Type B pancreatic cell (in vitro differentiated cells): Measurements from ENCODE around the gene SH3RF2. TPM values are rescaled to one million over a fixed set of nuclear protein-coding genes. Genes with fewer than 3 reads are reported as not detected.
A peak's percentile ranks its signal among the peaks of the same experiment; 100 is the strongest.

Source experiments
- DNase-seq: peaks from one replicate; pipeline ENCODE4 v3.0.0; 2021; ENCODE audit warnings: mixed read lengths; ENCODE audit not compliant: unreplicated experiment; ENCODE audit errors: extremely low spot score
- H3K27ac Mint-ChIP-seq: 2 replicates; pipeline ENCODE4 v1.8.0; 2021; ENCODE audit warnings: mild to moderate bottlenecking, mixed read lengths
- H3K27me3 Mint-ChIP-seq: 2 replicates; pipeline ENCODE4 v1.8.0; 2021; ENCODE audit warnings: mixed read lengths
- H3K36me3 Mint-ChIP-seq: 2 replicates; pipeline ENCODE4 v1.8.0; 2021; ENCODE audit warnings: mixed read lengths
- H3K4me1 Mint-ChIP-seq: one replicate; pipeline ENCODE4 v1.8.0; 2021; ENCODE audit warnings: mixed read lengths; ENCODE audit not compliant: unreplicated experiment
- H3K4me3 Mint-ChIP-seq: 2 replicates; pipeline ENCODE4 v1.8.0; 2021; ENCODE audit warnings: mild to moderate bottlenecking, mixed read lengths
- H3K9me3 Mint-ChIP-seq: 2 replicates; pipeline ENCODE4 v1.8.0; 2021; ENCODE audit warnings: mixed read lengths
- CTCF ChIP-seq: fragments of 200-600 bp; sonication (generic); conservative IDR thresholded peaks from 2 replicates; pipeline ENCODE4 v1.5.0; 2021; ENCODE audit warnings: antibody characterized with exemption, mild to moderate bottlenecking
- total RNA-seq: library from RNA; stranded (reverse); gene quantifications from 2 replicates; pipeline ENCODE4 v1.2.1, GENCODE V29; 2021; ENCODE audit warnings: low replicate concordance

Gene SH3RF2
- total RNA-seq, 1 donor from 2014 or later = 11.2 TPM

GRCh38 chr5:145908206-145908960 is 28.0 kb upstream of the SH3RF2 start:
- no peaks in the 10 kb centered on the region for H3K4me1 Mint-ChIP-seq
- TF ChIP-seq CTCF = peak; percentile 22
- no peak for DNase-seq
- H3K9me3 Mint-ChIP-seq = no peaks in the 10 kb centered on the region
- no peaks in the 10 kb centered on the region for H3K36me3 Mint-ChIP-seq
- H3K4me3 Mint-ChIP-seq = no peak overlapping the region
- H3K27ac Mint-ChIP-seq = no peak overlapping the region
- peaks cover 6% of the 10 kb centered on the region for H3K27me3 Mint-ChIP-seq

GRCh38 chr5:145911164-145911563 is 25.2 kb upstream of the SH3RF2 start:
- H3K4me3 Mint-ChIP-seq = no peak overlapping the region
- H3K27me3 Mint-ChIP-seq = peaks cover 6% of the 10 kb centered on the region
- peaks cover 4% of the 10 kb centered on the region for H3K4me1 Mint-ChIP-seq
- TF ChIP-seq CTCF = no peak
- H3K27ac Mint-ChIP-seq = no peak overlapping the region
- DNase-seq = no peak
- no peaks in the 10 kb centered on the region for H3K36me3 Mint-ChIP-seq
- H3K9me3 Mint-ChIP-seq = no peaks in the 10 kb centered on the region

GRCh38 chr5:145912019-145912418 is 24.4 kb upstream of the SH3RF2 start:
- H3K27ac Mint-ChIP-seq = no peak overlapping the region
- H3K4me3 Mint-ChIP-seq = no peak overlapping the region
- no peaks in the 10 kb centered on the region for H3K27me3 Mint-ChIP-seq
- peaks cover 10% of the 10 kb centered on the region for H3K4me1 Mint-ChIP-seq
- DNase-seq = no peak
- no peak for TF ChIP-seq CTCF
- H3K9me3 Mint-ChIP-seq = no peaks in the 10 kb centered on the region
- no peaks in the 10 kb centered on the region for H3K36me3 Mint-ChIP-seq

GRCh38 chr5:145912594-145912993 is 23.8 kb upstream of the SH3RF2 start:
- Mint-ChIP-seq H3K27ac (no peak overlapping the region), H3K36me3 (no peaks in the 10 kb centered on the region), H3K9me3 (no peaks in the 10 kb centered on the region), H3K27me3 (no peaks in the 10 kb centered on the region), H3K4me3 (no peak overlapping the region), H3K4me1 (peaks cover 10% of the 10 kb centered on the region)
- no peak for TF ChIP-seq CTCF
- DNase-seq = no peak

GRCh38 chr5:145913701-145914100 is 22.7 kb upstream of the SH3RF2 start:
- peaks cover 10% of the 10 kb centered on the region for H3K4me1 Mint-ChIP-seq
- no peaks in the 10 kb centered on the region for H3K27me3 Mint-ChIP-seq

More at GRCh38 chr5:145913701-145914100, 22.7 kb upstream of the SH3RF2 start:
- H3K9me3 Mint-ChIP-seq = no peaks in the 10 kb centered on the region
- no peak overlapping the region for H3K27ac Mint-ChIP-seq
- no peak for DNase-seq
- no peak for TF ChIP-seq CTCF
- no peaks in the 10 kb centered on the region for H3K36me3 Mint-ChIP-seq
- H3K4me3 Mint-ChIP-seq = no peak overlapping the region
